GM21528 (cell line): ENCODE data around the gene UBE2Q1.
A peak's percentile ranks its signal among the peaks of the same experiment; 100 is the strongest.

Experiments used
- ATAC-seq: cut with Tn5 transposase; IDR thresholded peaks from one replicate; pipeline ENCODE4 v1.9.1; 2021; ENCODE audit warnings: mild to moderate bottlenecking, moderate library complexity; ENCODE audit not compliant: unreplicated experiment, low FRiP score

The UBE2Q1 gene

DNA sequence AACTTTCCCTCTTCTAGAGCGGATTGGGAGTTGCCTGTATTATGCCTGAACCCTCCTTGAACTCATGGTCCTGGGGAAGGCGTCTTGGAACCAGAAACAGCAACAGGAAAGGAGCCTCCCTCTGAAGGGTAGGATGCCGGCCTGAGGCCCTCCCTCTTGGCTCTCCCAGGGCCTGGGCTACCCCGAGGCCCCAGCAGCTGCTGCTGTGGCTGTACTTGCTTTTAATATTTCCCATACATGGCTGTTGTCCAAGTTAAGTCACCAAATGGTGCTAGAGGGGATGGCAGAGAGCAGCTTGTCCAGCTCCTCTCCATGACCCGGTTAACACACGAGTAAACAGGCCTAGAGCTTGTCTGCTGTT is 19.6 kb upstream of the UBE2Q1 start:
- no peak for ATAC-seq

DNA sequence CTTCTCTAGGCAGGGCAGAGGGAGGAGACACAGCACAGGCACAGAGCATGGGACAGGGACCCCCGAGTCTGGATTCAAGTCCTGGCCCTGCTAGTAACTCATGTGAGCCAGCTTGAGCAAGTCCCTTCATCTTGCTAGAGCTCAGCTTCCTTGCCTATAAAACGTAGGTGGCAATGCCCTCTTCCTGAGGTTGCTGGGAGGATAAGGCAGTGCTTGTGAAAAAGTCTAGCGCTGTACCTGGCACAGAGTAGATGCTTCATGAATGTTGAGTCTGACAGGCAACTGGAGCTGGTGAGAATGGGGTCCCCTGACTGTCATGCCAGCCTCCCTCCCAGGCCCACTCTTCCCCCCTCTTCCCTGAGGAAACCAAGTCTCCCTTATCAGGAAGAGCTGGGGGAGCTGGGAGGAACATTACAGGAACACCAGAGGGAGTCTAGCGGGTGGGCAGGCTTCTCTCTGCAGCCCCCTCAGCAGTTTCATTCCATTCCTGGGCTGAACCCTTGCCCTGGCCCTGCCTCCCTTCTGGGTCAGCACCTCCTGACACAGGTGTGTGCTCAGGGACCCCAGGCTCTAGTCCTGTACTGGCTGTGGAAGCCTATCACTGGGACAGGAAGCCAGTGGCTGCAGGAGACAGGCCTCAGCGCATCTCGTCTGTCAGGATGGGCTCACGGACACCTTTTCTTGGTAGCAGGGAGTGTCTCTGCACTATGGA is 19.0 kb upstream of the UBE2Q1 start:
- no peak for ATAC-seq

DNA sequence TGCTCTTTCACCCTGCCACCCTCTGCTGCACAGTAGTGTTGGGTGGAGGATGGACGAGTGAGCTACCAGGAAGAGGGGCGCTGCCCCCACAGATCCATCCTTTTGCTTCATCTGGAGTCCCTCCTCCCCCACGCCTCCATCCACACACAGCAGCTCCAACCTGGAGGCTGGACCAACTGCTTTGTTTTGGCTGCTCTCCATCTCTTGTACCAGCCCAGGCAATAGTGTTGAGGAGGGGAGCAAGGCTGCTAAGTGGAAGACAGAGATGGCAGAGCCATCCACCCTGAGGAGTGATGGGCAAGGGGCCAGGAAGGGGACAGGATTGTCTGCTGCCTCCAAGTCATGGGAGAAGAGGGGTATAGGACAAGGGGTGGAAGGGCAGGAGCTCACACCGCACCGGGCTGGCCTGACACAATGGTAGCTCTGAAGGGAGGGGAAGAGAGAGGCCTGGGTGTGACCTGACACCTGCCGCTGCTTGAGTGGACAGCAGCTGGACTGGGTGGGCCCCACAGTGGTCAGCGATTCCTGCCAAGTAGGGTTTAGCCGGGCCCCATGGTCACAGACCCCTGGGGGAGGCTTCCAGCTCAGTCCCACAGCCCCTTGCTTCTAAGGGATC is 17.6 kb upstream of the UBE2Q1 start:
- ATAC-seq, result no peak

DNA sequence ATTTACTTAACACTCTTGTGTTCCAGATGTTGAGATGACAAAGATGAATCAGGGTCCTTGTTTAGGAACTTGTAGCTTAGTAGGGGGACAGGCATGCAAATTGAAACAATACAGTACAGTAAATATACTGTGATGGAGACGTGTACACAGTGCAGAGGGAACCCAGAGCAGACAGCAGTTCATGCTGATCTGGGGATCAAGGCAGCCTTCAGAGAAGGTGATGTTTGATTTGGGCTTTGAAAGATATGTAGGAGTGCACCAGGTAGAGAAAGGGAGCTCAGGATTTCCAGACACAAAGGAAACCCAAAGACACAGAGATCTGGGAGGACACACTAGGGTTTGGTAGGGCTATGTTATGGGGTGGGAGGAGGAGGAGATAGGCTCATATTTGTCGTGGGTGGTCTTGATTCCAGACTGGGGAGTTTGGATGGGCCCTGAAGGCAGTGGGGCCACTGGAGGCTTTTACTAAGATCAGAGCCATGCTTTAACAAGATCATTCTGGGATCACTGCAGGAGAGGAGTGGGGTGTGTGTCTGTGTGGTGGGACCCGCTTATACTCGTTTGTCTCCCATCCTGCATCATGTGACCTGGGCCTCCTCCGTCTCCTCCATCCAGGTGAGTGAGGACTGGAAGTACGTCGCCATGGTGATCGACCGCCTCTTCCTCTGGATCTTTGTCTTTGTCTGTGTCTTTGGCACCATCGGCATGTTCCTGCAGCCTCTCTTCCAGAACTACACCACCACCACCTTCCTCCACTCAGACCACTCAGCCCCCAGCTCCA is 16.9 kb upstream of the UBE2Q1 start:
- no peak for ATAC-seq

DNA sequence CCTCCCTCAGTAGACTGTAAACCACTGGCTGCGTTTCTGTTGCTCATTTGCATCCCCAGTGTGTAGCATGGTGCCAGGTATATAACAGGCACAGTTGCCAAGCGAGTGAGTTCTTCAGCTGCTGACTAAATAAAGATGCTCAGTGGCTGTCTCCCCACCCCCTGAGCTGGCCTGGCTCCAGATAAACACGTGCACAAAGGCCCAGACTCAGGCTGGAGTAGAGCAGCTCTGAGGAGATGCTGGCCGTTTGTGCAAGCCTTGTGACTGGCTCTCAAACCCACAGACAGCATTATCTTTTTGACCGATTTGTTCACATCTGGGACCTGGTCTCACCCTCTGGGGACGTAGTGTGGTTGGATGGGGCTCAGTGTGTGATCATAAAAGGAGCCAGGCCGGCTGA is 16.3 kb upstream of the UBE2Q1 start:
- ATAC-seq, result no peak

DNA sequence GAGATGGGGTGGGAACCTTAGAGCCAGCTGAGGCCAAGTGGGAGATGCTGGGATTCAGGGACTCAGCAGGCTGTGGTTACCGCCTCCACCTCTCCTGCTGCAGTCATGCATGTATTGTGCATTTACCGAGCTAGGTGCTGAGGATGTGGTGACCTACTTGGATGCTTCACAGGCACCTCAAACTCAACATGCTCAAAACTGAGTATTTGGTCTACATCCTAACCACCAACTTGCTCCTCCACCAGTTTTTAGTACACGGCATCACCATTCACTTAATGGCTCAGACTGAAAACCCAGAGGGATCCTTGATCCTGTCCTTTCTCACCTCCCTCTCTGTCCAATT is 14.7 kb upstream of the UBE2Q1 start:
- no peak for ATAC-seq

DNA sequence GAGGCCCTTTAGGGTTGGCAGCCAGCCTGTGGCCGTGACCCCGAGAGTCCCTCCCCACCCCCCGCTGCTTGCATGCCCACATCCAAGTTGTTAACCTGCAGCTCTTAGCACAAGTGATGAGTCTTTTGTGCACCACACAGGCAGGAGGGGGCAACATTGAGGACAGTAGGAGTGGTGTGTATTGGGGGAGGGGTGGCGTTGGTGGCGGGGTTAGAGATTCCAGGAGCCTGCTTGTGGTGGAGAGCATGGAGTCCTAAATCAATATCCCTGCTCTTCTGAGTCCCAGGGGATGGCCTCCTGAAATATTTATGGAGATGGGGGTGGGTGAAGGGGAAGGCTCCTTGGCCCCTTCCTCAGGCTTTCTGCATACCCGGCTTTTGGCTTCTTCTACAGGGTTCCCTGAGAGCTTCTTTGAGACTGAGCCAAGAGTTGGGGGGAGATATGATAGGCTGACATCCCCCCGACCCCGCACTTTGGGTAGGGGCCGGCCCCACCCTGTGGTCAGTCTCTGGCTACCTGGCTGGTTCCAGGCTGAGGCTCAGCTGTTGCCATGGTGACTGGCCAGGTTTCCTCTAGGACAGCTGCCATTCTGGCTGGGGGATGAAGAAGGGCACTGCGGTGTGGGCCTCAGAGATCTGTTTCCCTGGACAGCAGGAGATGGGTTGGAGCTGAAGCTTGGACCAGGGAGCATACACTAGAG is 14.2 kb upstream of the UBE2Q1 start:
- no peak for ATAC-seq

DNA sequence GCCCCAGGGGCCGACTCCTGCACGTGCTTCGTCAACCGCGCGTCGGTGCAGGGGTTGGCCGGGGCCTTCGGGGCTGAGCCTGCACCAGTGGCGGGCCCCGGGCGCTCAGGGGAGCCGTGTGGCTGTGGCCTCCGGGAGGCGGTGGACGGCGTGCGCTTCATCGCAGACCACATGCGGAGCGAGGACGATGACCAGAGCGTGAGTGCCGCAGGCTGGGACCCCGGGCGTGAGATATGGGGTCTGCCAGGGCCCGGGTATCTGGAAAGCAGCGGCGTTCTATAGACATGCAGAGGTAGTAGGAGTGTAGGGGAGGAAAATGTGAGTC is 13.5 kb upstream of the UBE2Q1 start:
- ATAC-seq, result no peak

DNA sequence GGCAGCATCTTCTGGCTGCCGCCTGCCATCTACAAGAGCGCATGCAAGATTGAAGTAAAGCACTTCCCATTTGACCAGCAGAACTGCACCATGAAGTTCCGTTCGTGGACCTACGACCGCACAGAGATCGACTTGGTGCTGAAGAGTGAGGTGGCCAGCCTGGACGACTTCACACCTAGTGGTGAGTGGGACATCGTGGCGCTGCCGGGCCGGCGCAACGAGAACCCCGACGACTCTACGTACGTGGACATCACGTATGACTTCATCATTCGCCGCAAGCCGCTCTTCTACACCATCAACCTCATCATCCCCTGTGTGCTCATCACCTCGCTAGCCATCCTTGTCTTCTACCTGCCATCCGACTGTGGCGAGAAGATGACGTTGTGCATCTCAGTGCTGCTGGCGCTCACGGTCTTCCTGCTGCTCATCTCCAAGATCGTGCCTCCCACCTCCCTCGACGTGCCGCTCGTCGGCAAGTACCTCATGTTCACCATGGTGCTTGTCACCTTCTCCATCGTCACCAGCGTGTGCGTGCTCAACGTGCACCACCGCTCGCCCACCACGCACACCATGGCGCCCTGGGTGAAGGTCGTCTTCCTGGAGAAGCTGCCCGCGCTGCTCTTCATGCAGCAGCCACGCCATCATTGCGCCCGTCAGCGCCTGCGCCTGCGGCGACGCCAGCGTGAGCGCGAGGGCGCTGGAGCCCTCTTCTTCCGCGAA is 12.9 kb upstream of the UBE2Q1 start:
- no peak for ATAC-seq

DNA sequence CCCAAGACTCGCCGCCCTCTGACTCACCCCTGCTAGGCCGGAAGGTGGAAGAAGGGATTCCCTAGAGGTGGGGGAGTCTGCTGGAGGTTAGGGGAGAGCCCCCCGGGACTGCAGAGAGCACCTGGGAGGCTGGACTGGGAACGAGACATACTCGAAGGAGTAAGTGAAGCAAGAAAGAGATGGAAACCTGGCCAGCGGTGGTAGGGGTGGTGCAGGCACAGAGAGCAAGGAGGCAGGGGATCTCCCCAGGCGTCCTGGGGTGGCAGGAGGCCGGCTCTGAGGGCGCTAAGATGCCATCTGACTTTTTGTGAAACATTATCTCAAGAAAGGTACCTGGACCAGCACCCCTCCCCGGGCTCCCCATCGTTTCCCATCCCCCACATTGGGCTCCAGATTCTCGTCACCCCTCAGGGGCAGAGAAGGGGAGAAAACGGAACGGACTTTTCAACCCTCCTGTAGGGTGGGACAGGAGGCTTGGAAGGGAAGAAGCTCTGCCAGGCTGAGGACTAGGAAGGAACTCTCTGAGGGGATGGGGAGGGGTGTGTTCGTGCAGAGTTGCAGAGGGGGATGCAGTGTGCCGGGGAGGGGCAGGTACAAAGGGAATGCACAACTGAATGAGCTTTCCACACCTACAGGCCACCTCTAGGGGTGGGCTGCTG is 9.8 kb upstream of the UBE2Q1 start:
- no peak for ATAC-seq

DNA sequence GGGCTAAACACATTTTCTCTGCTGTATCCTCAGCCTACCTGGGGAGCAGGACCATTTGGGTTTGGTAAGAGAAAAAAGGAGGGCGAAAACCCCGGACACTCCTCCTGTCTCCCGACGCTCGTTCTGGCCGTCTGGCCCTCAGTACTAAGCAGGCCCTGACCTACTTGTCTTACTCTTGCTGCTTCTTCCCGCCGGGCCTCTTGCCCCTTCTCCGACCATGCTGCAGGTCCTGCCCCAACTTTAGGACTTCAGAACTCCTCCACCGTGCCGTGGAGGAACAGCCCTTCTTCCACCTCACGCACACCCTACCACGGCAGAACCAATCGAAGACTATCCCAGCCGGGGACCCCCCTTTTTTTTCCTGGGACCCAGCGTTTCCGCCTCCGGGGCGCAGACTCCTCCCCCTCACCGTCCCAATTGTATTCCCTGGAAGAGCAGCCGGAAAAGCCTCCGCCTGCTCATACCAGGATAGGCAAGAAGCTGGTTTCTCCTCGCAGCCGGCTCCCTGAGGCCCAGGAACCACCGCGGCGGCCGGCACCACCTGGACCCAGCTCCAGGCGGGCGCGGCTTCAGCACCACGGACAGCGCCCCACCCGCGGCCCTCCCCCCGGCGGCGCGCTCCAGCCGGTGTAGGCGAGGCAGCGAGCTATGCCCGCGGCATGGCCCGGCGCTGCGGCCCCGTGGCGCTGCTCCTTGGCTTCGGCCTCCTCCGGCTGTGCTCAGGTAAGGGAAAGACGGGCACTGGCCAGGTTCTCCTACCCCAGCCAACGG is 9.1 kb upstream of the UBE2Q1 start, which contains the start of gene CHRNB2:
Gene CHRNB2 (plus strand): TSS at position 393 of the 771 bp plus-strand sequence. CDS start 267 bp downstream, at position 660.
- ATAC-seq, result no peak

DNA sequence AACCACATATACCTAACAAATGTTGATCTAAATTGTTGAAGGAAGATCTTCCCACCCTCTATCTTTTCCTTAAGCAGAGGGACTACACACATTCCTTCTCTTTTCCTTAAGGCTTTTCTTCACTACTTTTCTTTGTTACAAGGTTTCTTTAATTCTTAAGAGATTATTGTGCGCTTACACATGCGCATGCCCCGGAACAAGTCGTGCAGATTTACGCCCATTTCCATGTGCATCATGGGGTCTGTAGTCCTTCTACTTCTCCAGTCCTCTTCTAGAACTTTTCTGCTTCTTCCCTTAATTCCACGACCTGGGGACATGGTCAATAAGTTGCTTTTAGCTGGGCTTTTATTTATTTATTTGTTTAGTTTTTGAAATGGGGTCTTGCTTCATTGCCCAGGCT is 7.4 kb upstream of the UBE2Q1 start:
- no peak for ATAC-seq

DNA sequence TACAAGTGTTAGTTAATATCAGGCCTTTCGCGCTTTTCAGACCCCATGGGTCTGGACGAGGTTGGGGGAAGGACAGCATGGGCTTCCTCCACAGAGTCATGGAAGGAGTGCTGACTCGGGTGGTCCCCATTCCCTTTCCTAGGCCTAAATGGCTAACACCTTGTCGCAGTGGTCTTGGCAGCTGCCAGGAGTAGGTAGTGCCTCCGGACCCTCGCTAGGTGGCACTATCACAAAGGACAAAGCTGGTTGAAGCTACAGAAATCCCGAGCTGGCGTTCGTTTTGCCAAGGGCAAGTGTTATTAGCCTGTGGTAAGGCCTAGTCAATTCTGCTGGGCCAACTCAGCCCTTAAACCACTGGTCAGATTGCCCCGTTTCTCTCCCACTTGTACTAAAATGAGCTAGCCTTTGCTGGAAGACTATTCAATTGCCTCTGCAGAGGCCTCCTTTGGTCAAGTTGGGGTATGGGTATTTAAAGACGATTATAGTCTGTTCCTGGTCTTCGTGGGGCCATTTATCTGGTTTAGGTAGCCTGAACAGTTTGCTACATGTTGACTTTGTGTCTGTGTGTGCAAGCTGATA is 1.1 kb upstream of the UBE2Q1 start:
- peak; percentile 43 for ATAC-seq

DNA sequence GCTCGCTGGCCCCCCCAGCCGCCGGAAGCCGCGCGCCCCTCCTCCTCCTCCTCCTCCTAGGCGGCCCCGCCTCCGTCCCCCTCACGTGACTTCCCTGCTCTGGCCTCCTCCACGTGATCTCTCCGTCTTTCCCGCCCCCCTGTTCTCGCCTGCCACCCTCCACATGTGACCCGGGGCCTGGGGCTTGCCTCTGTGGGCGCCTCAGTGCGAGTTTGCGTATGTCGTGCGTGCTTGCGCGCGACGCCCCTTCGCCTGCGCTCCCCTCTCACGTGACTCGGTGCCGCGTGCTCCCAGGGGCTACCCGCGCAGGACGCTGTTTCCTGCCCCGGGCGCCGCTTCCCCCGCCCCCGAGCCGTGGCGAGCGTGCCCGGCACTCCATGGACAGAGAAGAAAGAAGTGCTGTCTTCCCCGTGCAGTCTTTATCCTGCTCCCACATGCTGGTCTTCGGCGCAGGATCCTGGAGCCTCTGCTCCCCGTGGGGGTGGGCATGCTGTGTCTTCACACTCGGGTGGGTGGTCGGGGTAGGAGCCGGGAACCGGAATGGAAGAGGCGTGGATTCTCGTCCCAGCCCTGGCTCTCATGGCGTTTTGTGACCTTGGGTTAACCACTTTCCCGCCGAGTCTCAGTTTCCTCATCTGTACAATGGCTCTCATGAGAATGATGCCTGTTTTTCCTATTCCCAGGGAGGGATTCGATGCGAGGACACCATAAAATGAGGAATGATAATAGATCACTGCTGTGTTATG is 431 bp upstream of the UBE2Q1 start:
- ATAC-seq, result peak; percentile 85

DNA sequence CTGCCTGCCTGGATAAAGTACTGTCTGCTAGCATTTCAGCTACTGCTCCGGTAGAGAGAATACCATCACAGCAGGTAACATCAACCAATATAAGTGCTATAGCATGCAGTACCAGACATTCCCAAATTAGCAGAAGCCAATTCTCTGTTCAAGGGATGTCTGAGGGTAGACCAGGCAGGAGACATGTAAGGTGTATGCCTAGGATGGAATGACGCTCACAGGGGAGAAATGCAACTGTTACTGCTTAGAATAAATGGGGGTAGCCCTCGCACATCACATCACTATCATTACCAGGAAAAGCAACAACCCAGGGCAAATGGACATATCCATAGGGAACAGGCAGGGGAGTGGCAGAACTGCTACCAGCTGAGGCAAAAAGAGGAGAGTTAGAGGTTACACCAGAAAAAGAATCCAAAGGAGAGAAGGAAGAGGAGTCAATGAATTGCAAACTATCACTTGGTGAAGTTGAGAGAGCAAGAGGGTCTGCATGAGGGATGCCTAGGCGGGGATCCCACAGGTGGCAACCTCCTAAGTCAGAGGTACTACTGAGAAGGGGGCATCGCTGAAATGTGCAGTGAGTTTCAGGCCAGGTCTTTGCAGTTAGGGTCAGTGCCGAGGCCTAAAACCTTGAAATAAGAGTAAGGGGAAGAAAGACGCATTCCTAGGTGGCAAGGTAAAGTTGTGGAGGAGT is 1.1 kb downstream of the UBE2Q1 start:
- ATAC-seq, result no peak

DNA sequence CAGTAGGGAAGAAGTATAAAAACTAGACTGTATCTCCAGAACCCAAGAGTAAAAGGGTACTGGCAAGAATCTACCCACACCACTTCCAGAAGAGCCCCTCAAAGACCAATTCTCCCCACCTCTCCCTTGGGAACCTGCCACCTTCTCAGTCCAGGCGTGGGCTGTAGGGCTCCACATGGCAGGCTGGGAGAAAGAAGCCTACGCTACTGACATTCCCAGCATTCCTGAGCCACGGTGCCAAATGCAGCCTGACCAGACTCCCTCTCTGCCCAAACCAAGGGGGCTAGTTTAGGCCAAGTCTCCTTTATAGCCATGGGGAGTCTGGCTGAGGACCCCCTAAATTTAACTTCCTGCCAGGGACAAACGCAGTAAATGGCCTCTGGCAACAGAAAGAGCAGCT is 2.0 kb downstream of the UBE2Q1 start:
- ATAC-seq, result no peak

DNA sequence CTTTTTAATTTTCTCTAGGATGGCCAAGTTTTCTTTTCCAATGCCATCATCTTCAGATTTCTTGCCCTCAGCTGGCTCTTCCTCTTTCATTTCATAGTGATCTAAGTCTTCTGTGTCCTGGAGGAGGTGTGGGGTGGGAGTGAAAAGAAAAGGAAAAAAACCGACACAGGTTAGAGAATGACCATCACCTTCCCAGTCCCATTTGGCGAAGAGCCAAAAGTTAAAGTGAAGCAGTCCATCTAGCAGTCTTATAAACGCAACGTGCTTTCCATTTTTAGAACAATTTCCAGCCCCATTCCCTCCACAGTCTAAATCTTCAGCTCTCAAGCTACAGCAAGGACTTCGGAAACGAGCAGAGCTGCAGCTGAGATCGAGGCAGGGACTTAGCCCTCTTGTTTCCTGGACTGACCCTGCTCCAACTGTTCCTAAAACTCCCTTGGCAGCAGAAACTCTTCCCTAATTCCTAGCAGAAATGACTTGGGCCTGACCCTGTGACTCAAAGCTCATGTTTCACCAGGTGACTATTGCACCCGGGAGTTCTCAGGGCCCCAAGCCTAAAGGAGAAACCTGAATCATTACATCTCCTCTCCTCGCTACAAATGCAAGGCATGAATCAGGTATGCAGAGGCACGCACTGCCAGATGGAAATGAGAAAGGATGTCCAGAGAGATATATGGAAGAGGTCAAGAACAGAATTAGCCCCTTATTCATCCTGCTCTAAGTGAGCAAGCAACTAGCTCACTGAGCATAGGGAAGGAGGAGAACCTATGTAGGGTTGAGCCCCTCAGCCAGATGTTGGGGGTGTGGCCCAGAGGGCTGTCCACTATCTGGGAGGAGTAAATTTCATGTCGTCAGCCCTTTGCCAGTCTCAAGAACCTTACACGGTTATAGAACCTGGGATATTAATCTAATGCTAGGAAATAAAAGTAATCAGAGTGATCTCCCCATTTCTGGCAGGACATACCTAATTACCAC is 5.1 kb downstream of the UBE2Q1 start:
- no peak for ATAC-seq
